Measurements from ENCODE around the gene AMBRA1. TPM values are rescaled to one million over a fixed set of nuclear protein-coding genes. Genes with fewer than 3 reads are reported as not detected.

AMBRA1 gene
- total and polyA plus RNA-seq, 2 donors (not counting 3 experiments of a cell fraction or from before 2014, with no cell fraction given), result 18.4 to 32.4 TPM

GRCh38 chr11:46452918-46453517 is 140.8 kb downstream of the AMBRA1 start:
- intact Hi-C loops (cut with micrococcal nuclease), result no loop called here

More at GRCh38 chr11:46452918-46453517, 140.8 kb downstream of the AMBRA1 start:
- Histone ChIP-seq H3K9me1 (replicated peaks; ENCODE audit: control insufficient read depth, extremely low read depth, insufficient read depth, low read length) (no peaks in the 10 kb centered on the region), H3K4me2 (ENCODE audit: insufficient read depth, low read length) (no peak overlapping the region), H3K4me3 (replicated peaks in 1 of 3; ENCODE audit: insufficient read depth in 1 of 3, low read depth in 1 of 3, low read length in 3 of 3) (no peak overlapping the region), H3K4me1 (ENCODE audit: control insufficient read depth, extremely low read depth, insufficient read depth, low read length) (no peaks in the 10 kb centered on the region), H2AFZ (ENCODE audit: low read depth, low read length) (no peak overlapping the region), H3K27ac (ENCODE audit: insufficient read depth, low read depth, low read length) (no peak overlapping the region), H3K27me3 (ENCODE audit: control insufficient read depth in 2 of 2, insufficient read depth in 2 of 2, low read length in 2 of 2) (no peaks in the 10 kb centered on the region), H3K9ac (replicated peaks; ENCODE audit: extremely low read depth, insufficient read depth, low read length) (no peak overlapping the region), H3K9me3 (replicated peaks; ENCODE audit: control insufficient read depth, insufficient read depth, low read length) (no peaks in the 10 kb centered on the region), H3K79me2 (ENCODE audit: control insufficient read depth, insufficient read depth, low read length) (no peaks in the 10 kb centered on the region), H4K20me1 (replicated peaks; ENCODE audit: control insufficient read depth, extremely low read depth, insufficient read depth, low read length) (peaks cover 3% of the 10 kb centered on the region), H3K36me3 (ENCODE audit: control insufficient read depth in 2 of 2, extremely low read depth in 1 of 2, insufficient read depth in 2 of 2, low read length in 2 of 2) (no peaks in the 10 kb centered on the region)
- TF ChIP-seq JUN (IDR thresholded peaks at IDR 0.05; ENCODE audit: borderline replicate concordance, insufficient read depth, insufficient read length, low read depth), result no peak
- TF ChIP-seq POLR2AphosphoS5 (IDR thresholded peaks at IDR 0.05; ENCODE audit: insufficient read depth, low read depth, low read length), result no peak
- TF ChIP-seq MYC (IDR thresholded peaks at IDR 0.05; ENCODE audit: low read depth, low read length), result no peak
- no peak for TF ChIP-seq EZH2 (IDR thresholded peaks at IDR 0.05; ENCODE audit: borderline replicate concordance, low read depth, low read length, severe bottlenecking)
- no peak for TF ChIP-seq MAX (IDR thresholded peaks at IDR 0.05; ENCODE audit: insufficient read depth, insufficient read length)
- no peak for TF ChIP-seq FOS (IDR thresholded peaks at IDR 0.05; ENCODE audit: borderline replicate concordance, insufficient read depth, low read length)
- no peak for TF ChIP-seq POLR2A (IDR thresholded peaks at IDR 0.05; ENCODE audit: low read depth, low read length)
- TF ChIP-seq GATA2 (IDR thresholded peaks at IDR 0.05; ENCODE audit: insufficient read depth, insufficient read length, low read depth, low read length), result no peak
- no peak for TF ChIP-seq CTCF (IDR thresholded peaks at IDR 0.05; ENCODE audit: extremely low read depth in 1 of 2, insufficient read depth in 1 of 2, low read depth in 1 of 2, low read length in 2 of 2)
- dilution Hi-C loops (cut with MboI; ENCODE audit: extremely low pct_ligation_motif_present, low sequenced_read_pairs), result no loop called here
- FAIRE-seq, result no peak
- no TSS peak for BruUV-seq (replicated peaks)
- DNase-seq (ENCODE audit: low read depth, low spot score), result no peak
- ChIA-PET CTCF (no interaction called here), POLR2A (no interaction called here)
